DOHH2 (cell line): ENCODE results near the gene VN1R4.
"Not testable (repeated sequence)": the region's sequence is repeated elsewhere in the genome, so short reads cannot be mapped to it uniquely, and the experiment has no call there.

Experiments used
- EZH2phosphoT487 ChIP-seq: fragments of 200-600 bp; sonication (generic); IDR thresholded peaks from 2 replicates; pipeline ENCODE4 v1.6.1; 2017; ENCODE audit warnings: borderline replicate concordance, mild to moderate bottlenecking, antibody characterized with exemption, low read length, moderate library complexity, mixed read lengths
- TF ChIP-seq, protein P1 (sequence below): fragments of 200-600 bp; sonication (generic); IDR thresholded peaks from one replicate; pipeline ENCODE4 v1.5.1; 2014; ENCODE audit warnings: antibody characterized with exemption, mild to moderate bottlenecking, low read depth, low read length; ENCODE audit not compliant: poor library complexity, severe bottlenecking

DNA sequence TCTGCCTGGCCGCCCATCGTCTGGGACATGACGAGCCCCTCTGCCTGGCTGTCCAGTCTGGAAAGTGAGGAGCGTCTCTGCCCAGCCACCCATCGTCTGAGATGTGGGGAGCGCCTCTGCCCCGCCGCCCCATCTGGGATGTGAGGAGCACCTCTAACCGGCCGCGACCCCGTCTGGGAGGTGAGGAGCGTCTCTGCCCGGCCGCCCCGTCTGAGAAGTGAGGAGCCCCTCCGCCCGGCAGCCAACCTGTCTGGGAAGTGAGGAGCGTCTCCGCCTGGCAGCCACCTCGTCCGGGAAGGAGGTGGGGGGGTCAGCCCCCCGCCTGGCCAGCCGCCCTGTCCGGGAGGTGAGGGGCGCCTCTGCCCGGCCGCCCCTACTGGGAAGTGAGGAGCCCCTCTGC lies 44.8 kb downstream of the VN1R4 start:
- TF ChIP-seq, protein P1, sequence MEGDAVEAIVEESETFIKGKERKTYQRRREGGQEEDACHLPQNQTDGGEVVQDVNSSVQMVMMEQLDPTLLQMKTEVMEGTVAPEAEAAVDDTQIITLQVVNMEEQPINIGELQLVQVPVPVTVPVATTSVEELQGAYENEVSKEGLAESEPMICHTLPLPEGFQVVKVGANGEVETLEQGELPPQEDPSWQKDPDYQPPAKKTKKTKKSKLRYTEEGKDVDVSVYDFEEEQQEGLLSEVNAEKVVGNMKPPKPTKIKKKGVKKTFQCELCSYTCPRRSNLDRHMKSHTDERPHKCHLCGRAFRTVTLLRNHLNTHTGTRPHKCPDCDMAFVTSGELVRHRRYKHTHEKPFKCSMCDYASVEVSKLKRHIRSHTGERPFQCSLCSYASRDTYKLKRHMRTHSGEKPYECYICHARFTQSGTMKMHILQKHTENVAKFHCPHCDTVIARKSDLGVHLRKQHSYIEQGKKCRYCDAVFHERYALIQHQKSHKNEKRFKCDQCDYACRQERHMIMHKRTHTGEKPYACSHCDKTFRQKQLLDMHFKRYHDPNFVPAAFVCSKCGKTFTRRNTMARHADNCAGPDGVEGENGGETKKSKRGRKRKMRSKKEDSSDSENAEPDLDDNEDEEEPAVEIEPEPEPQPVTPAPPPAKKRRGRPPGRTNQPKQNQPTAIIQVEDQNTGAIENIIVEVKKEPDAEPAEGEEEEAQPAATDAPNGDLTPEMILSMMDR: not testable (repeated sequence)
- not testable (repeated sequence) for TF ChIP-seq EZH2phosphoT487
